Liver (tissue), 2 donors: ENCODE results near the gene ENOX1.

Experiments used
- FOXA1 ChIP-seq: IDR thresholded peaks from 2 replicates; pipeline ENCODE4 v1.6.1; 2016; ENCODE audit warnings: antibody characterized with exemption
- TF ChIP-seq, protein P1 (sequence below): fragments of 150-350 bp; IDR thresholded peaks from 2 replicates; pipeline ENCODE4 v1.5.1; 2017; ENCODE audit warnings: improper control_type of control experiment, low read depth, low read length; ENCODE audit not compliant: missing input control
- donor health status: healthy.

DNA sequence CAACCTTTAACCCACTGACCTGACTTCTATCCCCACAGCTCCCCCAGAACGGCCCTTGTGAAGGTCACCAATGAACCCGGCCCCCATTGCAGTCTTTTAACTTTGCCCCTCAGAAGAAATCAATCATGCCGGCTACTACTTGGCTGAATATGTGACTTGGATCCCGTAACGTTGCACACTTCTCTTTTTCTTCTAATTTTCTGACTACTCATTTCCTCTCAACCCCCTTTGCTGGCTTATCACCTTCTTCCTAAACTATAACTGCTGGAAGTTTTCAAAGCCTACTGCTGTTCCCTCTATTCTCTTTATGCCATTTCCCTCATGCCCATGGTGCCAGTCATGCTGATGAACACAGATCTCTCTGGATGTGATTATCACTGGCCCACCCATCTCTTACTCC lies 395.7 kb downstream of the ENOX1 start:
- TF ChIP-seq, protein P1, sequence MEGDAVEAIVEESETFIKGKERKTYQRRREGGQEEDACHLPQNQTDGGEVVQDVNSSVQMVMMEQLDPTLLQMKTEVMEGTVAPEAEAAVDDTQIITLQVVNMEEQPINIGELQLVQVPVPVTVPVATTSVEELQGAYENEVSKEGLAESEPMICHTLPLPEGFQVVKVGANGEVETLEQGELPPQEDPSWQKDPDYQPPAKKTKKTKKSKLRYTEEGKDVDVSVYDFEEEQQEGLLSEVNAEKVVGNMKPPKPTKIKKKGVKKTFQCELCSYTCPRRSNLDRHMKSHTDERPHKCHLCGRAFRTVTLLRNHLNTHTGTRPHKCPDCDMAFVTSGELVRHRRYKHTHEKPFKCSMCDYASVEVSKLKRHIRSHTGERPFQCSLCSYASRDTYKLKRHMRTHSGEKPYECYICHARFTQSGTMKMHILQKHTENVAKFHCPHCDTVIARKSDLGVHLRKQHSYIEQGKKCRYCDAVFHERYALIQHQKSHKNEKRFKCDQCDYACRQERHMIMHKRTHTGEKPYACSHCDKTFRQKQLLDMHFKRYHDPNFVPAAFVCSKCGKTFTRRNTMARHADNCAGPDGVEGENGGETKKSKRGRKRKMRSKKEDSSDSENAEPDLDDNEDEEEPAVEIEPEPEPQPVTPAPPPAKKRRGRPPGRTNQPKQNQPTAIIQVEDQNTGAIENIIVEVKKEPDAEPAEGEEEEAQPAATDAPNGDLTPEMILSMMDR = no peak
- no peak for TF ChIP-seq FOXA1
